Measurements from ENCODE around the gene SACM1L.

Gene SACM1L, protein sequence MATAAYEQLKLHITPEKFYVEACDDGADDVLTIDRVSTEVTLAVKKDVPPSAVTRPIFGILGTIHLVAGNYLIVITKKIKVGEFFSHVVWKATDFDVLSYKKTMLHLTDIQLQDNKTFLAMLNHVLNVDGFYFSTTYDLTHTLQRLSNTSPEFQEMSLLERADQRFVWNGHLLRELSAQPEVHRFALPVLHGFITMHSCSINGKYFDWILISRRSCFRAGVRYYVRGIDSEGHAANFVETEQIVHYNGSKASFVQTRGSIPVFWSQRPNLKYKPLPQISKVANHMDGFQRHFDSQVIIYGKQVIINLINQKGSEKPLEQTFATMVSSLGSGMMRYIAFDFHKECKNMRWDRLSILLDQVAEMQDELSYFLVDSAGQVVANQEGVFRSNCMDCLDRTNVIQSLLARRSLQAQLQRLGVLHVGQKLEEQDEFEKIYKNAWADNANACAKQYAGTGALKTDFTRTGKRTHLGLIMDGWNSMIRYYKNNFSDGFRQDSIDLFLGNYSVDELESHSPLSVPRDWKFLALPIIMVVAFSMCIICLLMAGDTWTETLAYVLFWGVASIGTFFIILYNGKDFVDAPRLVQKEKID

DNA sequence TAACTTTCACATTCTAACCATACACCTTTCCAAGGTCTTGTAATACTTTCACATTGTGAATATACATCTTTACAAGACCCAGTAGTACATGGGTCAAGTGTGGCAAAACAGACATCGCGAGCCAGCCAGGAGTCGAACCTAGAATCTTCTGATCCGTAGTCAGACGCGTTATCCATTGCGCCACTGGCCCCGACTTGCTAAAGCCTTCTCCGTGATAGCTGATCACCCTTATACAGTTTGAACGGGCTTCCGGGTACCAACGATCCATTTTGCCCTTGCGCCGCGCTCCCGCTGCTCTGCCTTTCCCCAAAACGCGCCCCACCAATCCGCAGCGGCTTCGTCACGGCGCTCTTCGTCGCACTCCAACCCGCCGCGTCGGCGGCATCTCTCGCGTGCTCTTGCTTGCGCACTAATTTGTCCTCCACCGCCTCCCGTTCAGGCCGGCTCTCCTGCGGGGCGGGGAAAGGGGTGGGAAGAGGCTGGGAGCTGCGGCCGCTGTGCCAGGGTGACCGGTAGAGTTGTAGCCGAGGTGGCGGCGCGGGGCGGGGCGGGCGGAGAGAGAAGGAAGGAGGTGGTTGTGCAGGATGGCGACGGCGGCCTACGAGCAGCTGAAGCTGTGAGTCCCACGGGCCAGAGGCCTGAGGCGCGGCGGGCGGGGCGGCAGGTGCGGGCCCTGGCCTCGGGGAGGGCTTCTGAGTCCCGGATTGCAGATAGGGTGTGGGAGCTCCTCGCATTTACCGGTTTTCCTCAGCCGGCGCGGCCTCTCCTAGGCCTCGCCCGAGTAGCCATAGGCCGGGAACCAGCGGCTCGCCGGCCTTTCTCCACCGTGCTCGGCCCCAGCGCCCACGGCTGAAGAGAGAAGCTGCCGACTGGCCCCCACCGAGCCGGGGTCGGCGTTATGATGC lies at the start of gene SACM1L:
Gene SACM1L, plus strand, starts transcription at position 515 of the 905 bp plus-strand sequence. Its CDS starts 70 bp downstream, at position 585.
- peak; percentile 97 for DNase-seq

DNA sequence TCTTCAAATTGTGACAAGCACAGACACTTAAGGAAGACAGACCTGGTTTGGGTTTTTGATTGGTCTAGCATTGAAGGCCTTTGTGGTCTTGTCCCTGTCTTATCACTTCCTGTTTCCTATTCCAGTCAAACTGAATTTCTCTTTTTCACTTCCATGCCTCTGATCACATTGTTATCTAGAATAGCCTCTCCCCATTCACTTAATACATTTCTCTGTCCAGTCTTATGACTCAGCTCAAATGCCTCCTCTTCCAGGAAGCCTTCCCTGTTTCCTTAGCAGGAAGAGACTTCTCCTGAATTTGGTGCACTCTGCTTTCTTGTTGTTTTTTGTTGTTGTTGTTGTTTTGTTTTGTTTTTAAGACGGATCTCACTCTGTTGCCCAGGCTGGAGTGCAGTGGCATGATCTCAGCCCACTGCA lies 49.1 kb upstream of the SACM1L start:
- peak; percentile 85 for DNase-seq

DNA sequence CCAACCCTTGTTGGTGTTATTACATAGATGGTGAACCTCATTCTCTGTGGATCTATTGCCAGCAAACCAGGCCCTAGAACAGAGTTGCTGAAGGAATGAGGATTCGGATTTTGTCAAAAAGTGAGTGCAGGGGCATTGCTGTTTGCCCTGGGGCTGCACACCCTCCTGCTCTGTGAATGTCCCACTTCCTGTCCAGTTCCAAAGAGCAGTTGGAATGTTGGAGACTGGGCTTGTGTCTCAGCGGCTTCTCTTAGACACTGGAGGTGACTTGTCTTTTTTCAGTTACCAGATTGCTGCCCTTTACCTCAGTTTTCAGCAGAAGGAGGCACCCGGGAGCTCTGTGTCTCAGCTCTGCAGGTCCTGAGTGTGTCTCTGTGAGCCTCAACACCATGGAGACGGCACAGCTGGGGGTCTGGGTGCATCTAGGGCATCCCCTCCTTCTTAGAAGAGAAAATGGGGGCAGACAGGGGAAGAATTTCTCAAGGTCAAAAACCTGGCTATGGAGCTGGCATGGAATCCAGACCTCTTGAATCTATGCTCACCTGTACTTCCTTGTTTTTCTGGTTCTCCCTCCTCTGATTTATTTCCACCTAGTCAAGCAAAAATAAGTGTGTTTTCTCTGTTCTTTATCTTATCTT lies 48.4 kb upstream of the SACM1L start:
- no peak for DNase-seq

DNA sequence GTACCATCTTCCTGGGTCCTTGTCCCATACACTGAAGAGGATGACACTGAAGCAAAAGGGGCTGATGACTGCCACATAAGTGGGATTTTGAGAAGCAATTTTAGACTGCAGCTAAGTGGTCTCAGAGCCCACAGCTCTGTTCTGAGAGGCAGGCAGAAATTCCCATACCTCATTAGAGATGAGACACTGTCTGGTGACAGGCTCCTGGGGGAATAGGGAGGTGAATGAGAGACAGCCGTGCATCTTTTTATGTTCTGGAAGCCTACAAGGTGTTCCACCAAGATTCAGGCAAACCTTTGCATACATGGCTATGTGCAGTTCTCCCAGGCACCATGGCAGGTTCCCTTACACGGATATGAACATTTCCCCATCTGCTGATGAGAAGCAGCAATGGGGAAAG lies 47.4 kb upstream of the SACM1L start:
- DNase-seq: no peak

DNA sequence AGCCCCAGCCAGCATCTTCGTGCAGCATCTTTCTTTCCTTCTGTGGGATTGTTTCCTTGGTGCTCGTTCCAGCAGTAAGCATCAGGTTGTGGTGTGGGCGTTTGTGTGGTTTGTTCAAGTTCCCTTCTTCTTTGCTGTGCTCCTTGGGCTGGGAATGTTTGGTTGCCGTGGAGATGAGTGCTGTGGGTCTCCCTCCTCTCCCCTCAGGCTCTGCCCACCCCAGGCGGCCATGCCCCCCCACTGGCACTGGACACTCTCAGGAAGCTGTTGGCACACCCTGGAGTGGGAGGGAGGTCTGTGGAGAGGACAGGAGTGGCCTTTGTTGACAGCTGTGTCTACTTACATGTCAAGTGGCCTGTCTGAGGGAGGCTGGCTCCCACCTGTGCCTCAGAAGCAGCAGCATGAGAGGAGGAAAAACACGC lies 46.5 kb upstream of the SACM1L start:
- DNase-seq: peak; percentile 18

DNA sequence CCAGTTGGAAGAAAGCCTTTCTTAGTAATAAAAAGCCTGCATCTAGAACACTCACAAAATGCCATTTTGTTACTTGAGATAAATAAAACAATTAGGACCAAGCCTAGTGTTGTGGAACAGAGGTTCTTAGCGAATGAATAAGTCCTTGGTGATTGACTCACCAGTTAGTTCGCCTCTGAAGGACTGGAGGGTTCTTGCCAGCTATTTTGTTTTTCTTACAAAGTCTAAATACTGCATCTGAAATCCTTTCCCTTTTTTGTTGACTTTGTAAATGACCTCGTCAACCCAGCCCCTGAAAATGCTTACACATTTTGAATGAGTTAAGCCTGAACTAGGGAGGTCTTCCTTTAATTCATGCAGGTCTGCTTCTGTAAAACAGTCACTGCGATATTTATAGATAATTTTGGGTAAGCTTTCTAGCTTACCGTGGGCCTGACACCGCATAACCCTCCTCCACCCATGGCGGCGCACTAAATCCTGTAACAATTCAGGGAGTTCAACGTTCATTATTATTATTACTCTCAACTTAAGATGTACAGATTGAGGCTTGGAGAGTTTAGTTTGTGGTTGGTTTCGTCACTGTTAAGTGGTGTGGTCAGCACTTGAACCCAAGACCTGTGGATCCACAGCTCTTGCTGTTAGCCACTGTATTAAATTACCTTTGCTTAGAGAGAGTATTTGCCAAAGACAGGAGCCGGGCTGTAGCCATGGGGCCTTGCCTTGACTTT lies 45.0 kb upstream of the SACM1L start:
- DNase-seq: no peak

DNA sequence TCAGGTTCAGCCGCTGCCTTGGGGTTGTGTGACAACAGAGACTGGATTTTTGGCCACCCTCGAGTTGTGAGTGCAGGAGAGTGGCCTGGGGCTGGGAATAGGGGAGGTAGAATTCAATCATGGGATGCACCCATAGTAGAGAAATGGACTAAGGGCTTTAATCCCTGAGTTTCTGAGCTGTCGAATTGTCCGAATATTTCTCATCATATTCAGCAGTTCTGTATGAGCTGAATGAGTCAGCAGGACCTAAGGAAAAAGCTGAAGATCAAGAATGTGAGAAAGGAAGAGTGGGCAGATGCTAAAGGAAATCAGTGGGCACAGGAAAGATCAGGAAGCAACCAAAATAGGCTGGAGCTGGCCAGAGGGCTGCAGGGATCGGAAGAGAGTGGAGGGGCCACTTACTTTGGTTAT lies 44.4 kb upstream of the SACM1L start:
- DNase-seq: no peak

DNA sequence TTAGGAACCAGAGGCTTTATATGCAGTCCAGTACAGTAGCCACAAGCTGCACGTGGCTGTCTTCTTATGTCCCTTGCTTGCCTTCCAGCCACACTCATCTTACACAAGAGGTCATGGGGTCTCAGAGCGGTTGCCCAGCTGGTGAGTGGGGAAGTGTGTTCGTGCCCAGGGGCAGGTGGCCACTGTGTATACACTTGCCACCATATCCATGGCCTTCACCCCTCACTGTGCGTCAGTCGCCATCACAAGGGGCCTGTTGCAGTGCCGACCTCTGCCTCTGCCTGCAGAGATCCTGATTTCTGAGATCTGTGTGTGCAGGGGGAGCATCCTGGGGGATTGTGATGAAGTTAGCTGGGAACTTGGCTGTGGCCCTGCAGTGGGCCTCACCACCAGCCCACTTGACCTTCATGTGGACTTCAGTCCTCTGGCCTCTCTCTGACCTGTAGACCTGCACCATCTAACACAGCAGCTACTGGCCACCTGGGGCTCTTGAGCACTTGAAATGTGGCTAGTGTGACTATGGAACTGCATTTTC lies 43.1 kb upstream of the SACM1L start:
- DNase-seq: peak; percentile 81

DNA sequence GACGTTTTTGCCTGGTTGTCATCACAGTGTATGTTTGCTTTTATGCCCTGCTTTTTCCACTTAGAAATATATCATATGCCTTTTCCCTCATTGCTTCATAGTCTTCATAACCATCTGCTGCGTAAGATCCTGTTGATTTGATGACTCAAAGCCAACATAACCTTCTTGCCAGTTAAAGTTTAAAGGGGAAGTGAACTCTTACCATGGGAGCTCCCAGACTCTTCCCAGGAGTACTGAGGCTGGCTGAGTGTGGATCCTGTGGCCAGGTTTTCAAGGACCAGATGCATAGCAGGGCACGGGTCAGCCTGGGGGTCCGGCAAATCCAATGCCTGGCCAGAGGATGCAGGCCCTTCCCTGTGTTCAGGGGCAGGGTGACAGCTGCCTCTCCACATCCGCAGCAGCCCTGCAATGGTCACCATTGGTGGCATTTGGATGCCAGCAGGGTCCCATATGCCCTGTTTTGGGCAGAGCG lies 42.0 kb upstream of the SACM1L start:
- DNase-seq: peak; percentile 95

DNA sequence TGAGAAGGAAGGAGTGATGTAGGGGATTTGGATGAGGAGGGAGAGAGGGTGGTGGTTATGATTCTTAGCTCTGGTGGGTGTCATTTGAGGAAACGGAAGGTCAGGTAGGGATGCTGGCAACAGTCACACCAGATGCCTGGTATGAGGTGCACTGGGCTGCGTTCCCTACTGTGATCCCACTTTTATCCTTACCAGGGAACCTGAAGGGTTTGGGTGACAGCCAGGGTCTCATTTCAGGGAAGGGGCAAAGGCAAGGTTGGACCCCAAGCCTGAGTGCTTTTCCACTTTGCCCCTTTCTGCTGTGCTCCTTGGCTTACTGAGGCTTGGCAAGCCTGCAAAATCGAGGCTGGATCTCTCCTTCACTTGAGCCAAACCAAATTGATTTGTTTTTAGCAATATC lies 36.0 kb upstream of the SACM1L start:
- DNase-seq: no peak

DNA sequence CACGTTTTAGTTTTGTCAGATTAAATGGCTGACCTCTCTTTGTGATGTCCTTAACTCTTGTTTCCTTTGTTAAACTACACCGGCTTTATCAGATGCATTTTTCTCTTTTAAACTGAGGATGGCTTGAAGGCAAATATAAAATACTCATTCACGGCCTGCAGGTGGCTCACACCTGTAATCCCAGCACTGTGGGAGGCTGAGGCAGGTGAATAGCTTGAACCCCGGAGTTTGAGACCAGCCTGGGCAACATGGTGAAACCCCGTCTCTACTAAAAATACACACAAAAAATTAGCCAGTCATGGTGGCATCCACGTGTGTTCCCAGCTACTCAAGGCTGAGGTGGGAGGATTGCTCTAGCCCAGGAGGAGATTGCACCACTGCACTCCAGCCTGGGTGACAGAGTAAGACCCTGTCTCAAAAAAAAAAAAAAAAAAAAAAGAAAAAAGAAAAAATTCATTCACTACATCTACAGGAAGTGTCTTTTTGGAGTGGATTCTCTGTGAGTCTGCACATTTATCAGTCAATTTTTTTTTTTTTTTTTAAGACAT lies 34.7 kb upstream of the SACM1L start:
- peak; percentile 77 for DNase-seq

DNA sequence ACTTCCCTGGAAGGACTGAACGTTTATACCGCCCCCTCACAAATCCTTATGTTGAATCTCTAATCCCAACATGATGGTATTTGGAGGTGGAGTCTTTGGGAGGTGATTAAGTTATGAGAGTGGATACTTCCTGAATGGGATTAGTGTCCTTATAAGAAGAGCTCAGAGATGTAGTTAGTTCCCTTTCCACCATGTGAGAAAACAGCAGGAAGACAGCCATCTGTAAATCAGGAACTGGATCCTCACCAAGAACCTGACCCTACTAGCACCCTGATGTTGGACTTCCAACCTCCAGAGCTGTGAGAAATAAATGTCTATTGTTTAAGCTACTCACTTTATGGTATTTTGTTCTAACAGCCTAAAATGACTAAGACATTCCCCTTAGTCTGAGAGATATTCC lies 33.3 kb upstream of the SACM1L start:
- DNase-seq: no peak

DNA sequence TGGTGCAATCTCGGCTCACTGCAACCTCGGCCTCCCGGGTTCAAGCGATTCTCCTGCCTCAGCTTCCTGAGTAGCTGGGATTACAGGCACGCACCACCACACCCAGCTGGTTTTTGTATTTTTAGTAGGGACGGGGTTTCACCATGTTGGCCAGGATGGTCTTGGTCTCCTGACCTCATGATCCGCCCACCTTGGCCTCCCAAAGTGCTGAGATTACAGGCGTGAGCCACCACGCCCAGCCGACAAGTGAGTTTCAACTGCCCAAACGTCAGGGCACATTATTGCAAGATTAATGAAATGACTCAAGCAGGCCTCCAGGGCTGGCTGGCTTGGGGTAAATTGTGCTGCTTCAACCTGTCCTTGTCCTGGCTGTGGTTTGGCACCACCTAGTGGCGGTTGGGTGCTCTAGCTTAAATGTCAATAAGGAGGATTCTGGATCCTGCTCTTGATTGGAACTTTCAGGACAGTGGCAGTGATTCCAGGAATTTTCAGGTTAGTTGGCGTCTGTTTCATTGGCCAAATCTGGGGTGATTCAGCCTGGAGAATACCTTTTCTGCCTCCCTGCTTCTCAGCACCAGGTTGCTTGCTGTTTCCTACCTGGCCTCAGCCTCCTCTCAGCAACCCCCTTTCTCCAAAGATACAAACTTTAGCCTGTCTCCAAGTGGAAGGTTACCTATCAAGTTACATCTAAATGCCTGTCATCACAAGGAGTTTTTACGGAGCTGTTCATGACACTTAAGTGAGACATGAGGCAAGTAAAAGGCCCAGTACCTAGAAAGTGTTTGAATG lies 32.4 kb upstream of the SACM1L start:
- DNase-seq: peak; percentile 69

DNA sequence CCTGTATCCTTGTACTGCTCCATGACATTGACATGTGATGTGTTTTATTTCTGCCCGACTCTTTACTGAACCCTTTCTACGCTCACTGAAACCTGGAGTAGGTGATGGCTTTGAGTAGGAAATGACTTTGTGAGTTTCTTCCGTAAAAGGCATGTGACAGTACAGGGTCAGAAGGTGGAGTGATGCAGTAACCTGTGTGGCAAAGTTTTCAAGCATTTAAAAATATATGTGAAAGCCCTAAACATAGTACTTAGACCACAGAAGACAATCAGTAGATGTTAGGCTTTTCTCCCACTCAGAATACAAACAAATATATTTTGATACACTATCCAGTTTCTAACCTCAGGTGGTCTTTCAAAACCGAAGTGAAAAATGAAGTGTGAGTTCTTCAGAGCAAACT lies 31.3 kb upstream of the SACM1L start:
- DNase-seq: no peak

DNA sequence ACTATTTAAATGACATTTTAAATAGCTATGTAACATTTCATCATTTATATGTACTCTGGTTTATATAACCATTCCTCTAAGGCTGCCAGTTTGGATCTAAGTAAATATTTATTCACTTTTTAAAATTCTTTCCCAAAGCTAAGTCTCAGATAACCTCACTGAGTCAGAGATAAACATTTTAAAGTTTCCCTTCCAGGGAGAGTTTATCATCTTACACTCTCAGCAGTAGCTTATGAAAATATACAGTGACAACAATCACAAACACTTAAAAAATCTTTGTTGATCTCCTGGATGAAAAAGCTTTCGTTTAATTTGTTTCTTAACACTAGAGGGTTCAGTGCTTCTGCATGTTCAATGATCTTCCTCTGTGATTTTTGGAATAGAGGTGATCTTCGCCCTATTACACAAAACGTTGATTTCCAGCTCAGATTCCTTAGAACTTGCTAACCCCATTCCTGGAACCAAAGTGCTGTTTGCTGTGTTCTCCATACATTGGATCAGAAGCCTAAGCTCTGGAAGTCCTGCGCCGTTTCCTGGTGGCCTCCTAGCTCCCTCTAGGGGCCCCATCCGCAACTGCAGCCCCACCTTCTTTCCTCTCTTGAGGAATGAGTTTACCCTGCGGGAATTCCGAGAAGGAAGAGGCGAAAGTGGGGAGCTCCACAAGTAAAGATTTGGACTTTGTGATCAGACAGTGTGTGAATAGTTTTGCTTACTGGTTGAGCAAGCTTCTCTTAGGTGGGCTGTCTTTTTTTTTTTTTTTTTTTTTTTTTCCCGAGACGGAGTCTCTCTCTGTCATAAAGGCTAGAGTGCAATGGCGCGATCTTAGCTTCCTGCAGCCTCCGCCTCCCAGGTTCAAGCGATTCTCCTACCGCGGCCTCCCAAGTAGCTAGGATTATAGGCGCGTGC lies 29.3 kb upstream of the SACM1L start:
- DNase-seq: no peak

DNA sequence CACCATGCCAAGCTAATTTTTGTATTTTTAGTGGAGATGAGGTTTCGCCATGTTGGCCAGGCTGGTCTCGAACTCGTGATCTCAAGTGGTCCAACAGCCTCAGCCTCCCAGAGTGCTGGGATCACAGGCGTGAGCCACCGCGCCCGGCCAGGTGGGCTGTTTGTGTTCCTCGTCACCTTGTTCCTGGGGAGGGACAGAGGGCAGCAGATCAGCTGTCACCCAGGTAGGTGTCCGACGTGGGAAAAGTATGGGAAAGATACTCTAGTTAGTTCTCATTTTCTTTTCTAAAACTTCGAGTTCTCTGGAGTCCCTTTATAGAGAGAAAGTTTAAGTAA lies 28.7 kb upstream of the SACM1L start:
- no peak for DNase-seq

DNA sequence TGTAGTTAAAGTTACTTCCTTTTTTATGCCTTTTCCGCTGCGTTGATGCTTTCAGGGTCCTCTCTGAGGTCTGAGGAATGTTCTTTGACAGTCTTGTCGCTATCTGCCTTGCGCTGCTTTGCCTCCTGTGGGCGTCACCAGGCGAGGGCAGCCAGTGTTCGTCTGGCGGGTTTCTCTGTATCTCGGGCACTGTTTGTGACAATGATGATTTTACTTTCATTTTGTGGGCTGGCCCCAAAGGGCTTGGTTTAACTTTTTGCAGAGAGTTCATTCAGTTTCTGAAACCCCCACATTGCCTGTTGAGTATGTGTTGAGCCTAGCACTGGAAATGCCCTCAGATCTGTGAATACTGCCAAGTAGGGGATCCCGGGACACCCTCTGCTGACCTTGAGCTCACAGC lies 24.6 kb upstream of the SACM1L start:
- peak; percentile 21 for DNase-seq

DNA sequence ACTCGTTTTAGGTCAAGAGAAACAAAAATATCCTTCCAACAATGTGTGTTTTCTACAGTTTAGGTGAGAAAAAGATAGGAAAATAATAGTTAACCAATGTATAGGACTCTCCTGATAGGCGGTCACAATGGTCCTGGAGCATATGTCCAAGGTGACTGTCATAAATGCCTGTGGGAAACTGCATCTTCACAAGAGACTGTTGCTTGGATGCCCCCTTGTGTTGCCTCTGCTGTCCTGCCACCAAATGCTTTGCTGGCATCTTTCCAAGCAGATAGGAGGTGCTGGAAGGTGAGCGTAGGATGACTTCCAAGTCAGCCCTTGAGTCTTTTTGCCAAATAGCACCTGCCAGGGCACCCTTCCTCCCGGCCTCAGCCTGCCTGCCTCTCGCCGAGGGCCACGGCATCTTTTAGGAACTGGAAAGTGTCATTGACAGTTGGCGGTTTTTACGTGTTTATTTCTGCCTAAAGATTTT lies 24.1 kb upstream of the SACM1L start:
- DNase-seq: peak; percentile 6

DNA sequence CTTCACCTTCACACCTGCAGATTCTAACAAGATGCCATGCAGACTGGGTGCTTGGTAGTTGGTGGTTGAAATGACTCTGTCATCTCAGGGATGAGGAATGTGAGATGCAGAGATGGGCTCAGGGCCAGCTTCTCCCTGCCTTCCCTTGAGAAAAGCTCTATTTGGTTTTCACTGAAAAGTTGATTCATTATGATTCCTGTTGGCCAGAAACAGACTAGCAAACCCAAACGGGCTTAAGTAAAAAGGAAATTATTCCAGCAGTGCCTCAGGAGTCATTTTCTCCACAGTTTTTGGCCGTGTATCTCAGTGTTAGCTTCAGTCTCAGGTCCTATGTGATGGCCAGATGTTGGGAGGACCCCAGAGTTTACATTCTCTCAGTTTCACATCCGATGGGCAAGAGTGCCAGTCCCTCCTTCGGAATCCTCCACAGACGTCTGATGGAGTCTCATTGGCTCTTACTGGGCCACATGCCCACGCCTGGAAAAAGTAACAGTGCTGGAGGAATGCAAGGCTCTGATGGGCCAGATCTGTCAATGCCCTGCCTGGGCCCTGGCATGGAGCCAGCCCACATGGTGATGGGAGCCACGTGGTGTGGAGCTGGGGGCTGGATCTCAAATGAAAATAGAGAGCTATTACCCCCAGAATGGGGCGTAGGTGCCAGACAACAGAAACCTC lies 22.3 kb upstream of the SACM1L start:
- DNase-seq: no peak

All from GF-D8 (cell line).